Fibroblast of lung (primary cell): ENCODE results near the gene ANKRD49.

ENCODE experiments used
- EZH2 ChIP-seq: IDR thresholded peaks from 2 replicates; pipeline ENCODE4 v1.5.1; 2012; ENCODE audit warnings: low read length, control low read depth, mild to moderate bottlenecking; ENCODE audit errors: missing control alignments
- TF ChIP-seq, protein P1 (sequence below), 2 donors: IDR thresholded peaks in 1 of 2; conservative IDR thresholded peaks in 1 of 2; 1 replicate in 1 of 2; 2 replicates in 1 of 2; pipeline ENCODE4 v1.5.1; 2011 to 2012; ENCODE audit warnings: low read length in 2 of 2, control low read depth in 1 of 2, inconsistent platforms in 1 of 2, low read depth in 1 of 2, mild to moderate bottlenecking in 1 of 2

DNA sequence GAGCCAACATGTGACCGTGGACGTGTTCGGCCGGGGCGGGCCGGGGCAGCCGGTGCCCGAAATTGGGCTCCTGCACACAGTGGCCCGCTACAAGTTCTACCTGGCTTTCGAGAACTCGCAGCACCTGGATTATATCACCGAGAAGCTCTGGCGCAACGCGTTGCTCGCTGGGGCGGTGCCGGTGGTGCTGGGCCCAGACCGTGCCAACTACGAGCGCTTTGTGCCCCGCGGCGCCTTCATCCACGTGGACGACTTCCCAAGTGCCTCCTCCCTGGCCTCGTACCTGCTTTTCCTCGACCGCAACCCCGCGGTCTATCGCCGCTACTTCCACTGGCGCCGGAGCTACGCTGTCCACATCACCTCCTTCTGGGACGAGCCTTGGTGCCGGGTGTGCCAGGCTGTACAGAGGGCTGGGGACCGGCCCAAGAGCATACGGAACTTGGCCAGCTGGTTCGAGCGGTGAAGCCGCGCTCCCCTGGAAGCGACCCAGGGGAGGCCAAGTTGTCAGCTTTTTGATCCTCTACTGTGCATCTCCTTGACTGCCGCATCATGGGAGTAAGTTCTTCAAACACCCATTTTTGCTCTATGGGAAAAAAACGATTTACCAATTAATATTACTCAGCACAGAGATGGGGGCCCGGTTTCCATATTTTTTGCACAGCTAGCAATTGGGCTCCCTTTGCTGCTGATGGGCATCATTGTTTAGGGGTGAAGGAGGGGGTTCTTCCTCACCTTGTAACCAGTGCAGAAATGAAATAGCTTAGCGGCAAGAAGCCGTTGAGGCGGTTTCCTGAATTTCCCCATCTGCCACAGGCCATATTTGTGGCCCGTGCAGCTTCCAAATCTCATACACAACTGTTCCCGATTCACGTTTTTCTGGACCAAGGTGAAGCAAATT, 51.7 kb downstream of the ANKRD49 start:
- TF ChIP-seq, protein P1, sequence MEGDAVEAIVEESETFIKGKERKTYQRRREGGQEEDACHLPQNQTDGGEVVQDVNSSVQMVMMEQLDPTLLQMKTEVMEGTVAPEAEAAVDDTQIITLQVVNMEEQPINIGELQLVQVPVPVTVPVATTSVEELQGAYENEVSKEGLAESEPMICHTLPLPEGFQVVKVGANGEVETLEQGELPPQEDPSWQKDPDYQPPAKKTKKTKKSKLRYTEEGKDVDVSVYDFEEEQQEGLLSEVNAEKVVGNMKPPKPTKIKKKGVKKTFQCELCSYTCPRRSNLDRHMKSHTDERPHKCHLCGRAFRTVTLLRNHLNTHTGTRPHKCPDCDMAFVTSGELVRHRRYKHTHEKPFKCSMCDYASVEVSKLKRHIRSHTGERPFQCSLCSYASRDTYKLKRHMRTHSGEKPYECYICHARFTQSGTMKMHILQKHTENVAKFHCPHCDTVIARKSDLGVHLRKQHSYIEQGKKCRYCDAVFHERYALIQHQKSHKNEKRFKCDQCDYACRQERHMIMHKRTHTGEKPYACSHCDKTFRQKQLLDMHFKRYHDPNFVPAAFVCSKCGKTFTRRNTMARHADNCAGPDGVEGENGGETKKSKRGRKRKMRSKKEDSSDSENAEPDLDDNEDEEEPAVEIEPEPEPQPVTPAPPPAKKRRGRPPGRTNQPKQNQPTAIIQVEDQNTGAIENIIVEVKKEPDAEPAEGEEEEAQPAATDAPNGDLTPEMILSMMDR (conservative IDR thresholded peaks at IDR 0.05 in 1 of 2, IDR thresholded peaks at IDR 0.05 in 1 of 2; ENCODE audit: low read depth in 1 of 2, low read length in 2 of 2), result no peak
- no peak for TF ChIP-seq EZH2
